Measurements from ENCODE around the gene ARHGAP19.
A peak's percentile ranks its signal among the peaks of the same experiment; 100 is the strongest.

ARHGAP19 gene

GRCh38 chr10:97190450-97190849 is 102.0 kb downstream of the ARHGAP19 start:
- no peak for DNase-seq

- peak; percentile 82 for DNase-seq
Observed at GRCh38 chr10:97188261-97188711, 104.2 kb downstream of the ARHGAP19 start.

- no peak for DNase-seq
Observed at GRCh38 chr10:97186911-97187310, 105.5 kb downstream of the ARHGAP19 start.

GRCh38 chr10:97185326-97186058 is 106.9 kb downstream of the ARHGAP19 start, which contains the start of gene SLIT1:
Gene SLIT1, minus strand, starts transcription at chr10:97185959. Its CDS starts 285 bp downstream, at chr10:97185674.
- DNase-seq: peak; percentile 28

- no peak for DNase-seq
Observed at GRCh38 chr10:97184971-97185325, 107.5 kb downstream of the ARHGAP19 start.

- no peak for DNase-seq
Observed at GRCh38 chr10:97183314-97183713, 109.1 kb downstream of the ARHGAP19 start.

- no peak for DNase-seq
Observed at GRCh38 chr10:97182288-97182990, 110.0 kb downstream of the ARHGAP19 start.

GRCh38 chr10:97180986-97181385 is 111.5 kb downstream of the ARHGAP19 start:
- no peak for DNase-seq

- no peak for DNase-seq
Observed at GRCh38 chr10:97180363-97180755, 112.1 kb downstream of the ARHGAP19 start.

GRCh38 chr10:97179731-97180362 is 112.6 kb downstream of the ARHGAP19 start:
- DNase-seq: no peak

- DNase-seq: no peak
Observed at GRCh38 chr10:97179311-97179710, 113.1 kb downstream of the ARHGAP19 start.

GRCh38 chr10:97178074-97178473 is 114.4 kb downstream of the ARHGAP19 start:
- no peak for DNase-seq

- no peak for DNase-seq
Observed at GRCh38 chr10:97176226-97176625, 116.2 kb downstream of the ARHGAP19 start.

- no peak for DNase-seq
Observed at GRCh38 chr10:97175586-97175985, 116.9 kb downstream of the ARHGAP19 start.

GRCh38 chr10:97174941-97175340 is 117.5 kb downstream of the ARHGAP19 start:
- DNase-seq: no peak

- DNase-seq: no peak
Observed at GRCh38 chr10:97174276-97174775, 118.1 kb downstream of the ARHGAP19 start.

GRCh38 chr10:97173036-97173435 is 119.4 kb downstream of the ARHGAP19 start:
- no peak for DNase-seq

Measured in NCI-H510A treated with DMSO at 0.1 percent for 48 hours (cell line).